ENCODE data around the gene SLC30A1.

DNA sequence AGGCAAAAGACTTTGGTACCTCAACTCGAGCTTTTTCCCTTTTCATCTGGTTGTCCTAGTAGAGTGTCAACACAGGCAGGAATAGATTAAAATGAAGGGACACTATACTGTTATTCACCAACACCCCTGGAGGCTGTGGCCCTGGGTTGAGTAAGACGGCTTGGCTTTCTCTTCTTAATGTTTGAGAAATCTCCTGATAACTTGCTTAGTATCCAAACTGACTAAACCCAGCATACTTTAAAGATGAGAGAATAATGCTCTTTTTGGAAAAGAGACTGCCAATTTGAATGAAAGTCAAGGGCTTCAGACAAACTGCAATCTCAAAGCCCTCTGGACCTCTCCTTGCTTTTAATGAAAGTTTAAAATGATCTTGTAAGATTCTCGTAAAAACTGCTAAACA is 2.6 kb upstream of the SLC30A1 start:
- TF ChIP-seq POLR2A (IDR thresholded peaks at IDR 0.05) = no peak
- TF ChIP-seq, protein P1, sequence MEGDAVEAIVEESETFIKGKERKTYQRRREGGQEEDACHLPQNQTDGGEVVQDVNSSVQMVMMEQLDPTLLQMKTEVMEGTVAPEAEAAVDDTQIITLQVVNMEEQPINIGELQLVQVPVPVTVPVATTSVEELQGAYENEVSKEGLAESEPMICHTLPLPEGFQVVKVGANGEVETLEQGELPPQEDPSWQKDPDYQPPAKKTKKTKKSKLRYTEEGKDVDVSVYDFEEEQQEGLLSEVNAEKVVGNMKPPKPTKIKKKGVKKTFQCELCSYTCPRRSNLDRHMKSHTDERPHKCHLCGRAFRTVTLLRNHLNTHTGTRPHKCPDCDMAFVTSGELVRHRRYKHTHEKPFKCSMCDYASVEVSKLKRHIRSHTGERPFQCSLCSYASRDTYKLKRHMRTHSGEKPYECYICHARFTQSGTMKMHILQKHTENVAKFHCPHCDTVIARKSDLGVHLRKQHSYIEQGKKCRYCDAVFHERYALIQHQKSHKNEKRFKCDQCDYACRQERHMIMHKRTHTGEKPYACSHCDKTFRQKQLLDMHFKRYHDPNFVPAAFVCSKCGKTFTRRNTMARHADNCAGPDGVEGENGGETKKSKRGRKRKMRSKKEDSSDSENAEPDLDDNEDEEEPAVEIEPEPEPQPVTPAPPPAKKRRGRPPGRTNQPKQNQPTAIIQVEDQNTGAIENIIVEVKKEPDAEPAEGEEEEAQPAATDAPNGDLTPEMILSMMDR (IDR thresholded peaks at IDR 0.05) = no peak

All from Peyer's patch (tissue), 4 donors.